ENCODE measurements around the gene VSX2.

The VSX2 gene

GRCh38 chr14:74290415-74290814 is 51.2 kb downstream of the VSX2 start:
- peak; percentile 55 for DNase-seq (ENCODE audit: low spot score)
- TF ChIP-seq, protein P1, sequence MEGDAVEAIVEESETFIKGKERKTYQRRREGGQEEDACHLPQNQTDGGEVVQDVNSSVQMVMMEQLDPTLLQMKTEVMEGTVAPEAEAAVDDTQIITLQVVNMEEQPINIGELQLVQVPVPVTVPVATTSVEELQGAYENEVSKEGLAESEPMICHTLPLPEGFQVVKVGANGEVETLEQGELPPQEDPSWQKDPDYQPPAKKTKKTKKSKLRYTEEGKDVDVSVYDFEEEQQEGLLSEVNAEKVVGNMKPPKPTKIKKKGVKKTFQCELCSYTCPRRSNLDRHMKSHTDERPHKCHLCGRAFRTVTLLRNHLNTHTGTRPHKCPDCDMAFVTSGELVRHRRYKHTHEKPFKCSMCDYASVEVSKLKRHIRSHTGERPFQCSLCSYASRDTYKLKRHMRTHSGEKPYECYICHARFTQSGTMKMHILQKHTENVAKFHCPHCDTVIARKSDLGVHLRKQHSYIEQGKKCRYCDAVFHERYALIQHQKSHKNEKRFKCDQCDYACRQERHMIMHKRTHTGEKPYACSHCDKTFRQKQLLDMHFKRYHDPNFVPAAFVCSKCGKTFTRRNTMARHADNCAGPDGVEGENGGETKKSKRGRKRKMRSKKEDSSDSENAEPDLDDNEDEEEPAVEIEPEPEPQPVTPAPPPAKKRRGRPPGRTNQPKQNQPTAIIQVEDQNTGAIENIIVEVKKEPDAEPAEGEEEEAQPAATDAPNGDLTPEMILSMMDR (IDR thresholded peaks at IDR 0.05; ENCODE audit: borderline replicate concordance, control extremely low read depth, extremely low read depth, insufficient read depth, missing control alignments), result no peak
- in situ Hi-C loops (cut with MboI; ENCODE audit: low sequenced_read_pairs, unreplicated experiment), result no loop called here

DNA sequence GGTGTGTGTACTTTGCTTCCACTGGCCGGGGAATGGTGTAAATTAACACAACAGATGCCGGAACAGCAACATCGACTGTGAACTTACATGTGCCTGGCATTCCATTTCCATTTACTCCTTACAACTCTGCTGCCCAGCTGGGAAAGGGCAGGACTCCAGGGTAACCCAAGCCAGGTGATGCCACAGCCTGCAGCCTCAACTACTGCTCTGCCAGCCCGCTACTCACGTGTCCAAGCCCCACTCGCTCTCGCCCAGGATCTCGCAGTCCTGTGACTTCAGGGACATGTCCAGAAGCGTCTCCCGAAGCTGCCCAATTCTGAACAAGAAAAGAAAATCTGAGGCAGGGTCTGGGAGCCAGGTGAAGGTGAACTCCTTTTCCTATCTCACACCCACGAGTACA is 52.8 kb downstream of the VSX2 start:
- TF ChIP-seq, protein P1 (IDR thresholded peaks at IDR 0.05; ENCODE audit: borderline replicate concordance, control extremely low read depth, extremely low read depth, insufficient read depth, missing control alignments), result no peak
- no peak for DNase-seq (ENCODE audit: low spot score)
- in situ Hi-C loops (cut with MboI; ENCODE audit: low sequenced_read_pairs, unreplicated experiment), result no loop called here

DNA sequence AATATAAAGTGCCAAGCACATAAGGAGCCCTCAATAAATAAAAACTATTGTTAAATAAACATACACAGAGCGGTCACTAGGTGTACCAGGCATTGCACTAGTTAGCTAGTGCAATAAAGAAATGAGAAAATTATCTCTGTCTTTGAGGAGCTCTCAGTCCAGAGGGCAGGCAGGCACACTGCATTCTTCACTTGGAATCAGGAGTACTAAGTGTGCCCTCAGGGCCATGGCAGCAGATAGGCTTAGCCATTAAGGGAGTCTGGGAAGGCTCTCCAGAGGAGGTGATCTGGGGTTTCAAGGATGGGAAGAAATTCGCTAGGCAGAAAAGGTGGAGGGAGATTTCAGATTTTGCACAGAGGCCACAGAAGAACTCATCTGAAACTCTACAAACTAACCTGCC is 54.4 kb downstream of the VSX2 start:
- TF ChIP-seq, protein P1 (IDR thresholded peaks at IDR 0.05; ENCODE audit: borderline replicate concordance, control extremely low read depth, extremely low read depth, insufficient read depth, missing control alignments), result no peak
- in situ Hi-C loops (cut with MboI; ENCODE audit: low sequenced_read_pairs, unreplicated experiment), result no loop called here
- no peak for DNase-seq (ENCODE audit: low spot score)

DNA sequence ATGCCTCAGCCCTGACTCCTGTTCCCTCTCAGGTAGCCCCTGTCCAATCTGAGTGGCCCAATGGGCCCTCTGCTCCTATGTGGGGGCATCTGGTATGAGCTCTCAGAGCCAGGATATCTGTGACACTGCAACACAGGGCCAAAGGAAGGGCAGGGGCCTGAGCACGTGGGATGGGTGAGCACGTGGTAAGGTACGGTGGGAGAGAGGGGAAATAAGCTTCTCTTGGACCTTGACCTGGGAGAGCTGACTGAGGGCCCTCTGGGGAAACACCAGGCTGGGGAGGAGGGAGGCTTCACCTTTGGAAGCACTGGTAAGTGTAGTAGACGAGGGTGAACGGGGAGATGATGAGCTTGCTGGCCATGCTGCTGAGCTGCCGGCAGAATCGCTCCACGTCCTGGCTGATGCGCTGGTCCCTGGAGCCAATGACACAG is 56.8 kb downstream of the VSX2 start:
- TF ChIP-seq, protein P1 (IDR thresholded peaks at IDR 0.05; ENCODE audit: borderline replicate concordance, control extremely low read depth, extremely low read depth, insufficient read depth, missing control alignments), result no peak
- in situ Hi-C loops (cut with MboI; ENCODE audit: low sequenced_read_pairs, unreplicated experiment), result no loop called here
- no peak for DNase-seq (ENCODE audit: low spot score)

DNA sequence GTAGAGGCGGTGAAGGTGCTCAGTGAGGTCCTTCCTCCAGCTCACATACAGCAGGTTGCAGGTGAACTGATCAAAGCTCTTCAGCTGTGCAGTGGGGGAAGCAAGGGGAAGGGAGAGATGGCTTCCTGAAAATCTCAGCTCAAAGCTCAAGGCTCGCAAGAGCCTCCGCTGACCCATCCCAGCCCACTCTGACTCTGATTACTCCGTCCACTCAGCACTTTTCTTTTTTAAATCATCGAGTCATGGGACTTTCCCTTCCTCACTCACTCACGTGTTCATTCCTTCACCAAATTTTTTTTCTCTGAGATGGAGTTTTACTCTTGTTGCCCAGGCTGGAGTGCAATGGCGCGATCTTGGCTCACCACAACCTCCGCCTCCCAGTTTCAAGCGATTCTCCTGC is 58.7 kb downstream of the VSX2 start:
- no peak for DNase-seq (ENCODE audit: low spot score)
- TF ChIP-seq, protein P1 (IDR thresholded peaks at IDR 0.05; ENCODE audit: borderline replicate concordance, control extremely low read depth, extremely low read depth, insufficient read depth, missing control alignments), result no peak
- in situ Hi-C loops (cut with MboI; ENCODE audit: low sequenced_read_pairs, unreplicated experiment), result no loop called here

GRCh38 chr14:74299061-74299545 is 59.9 kb downstream of the VSX2 start:
- no peak for DNase-seq (ENCODE audit: low spot score)
- in situ Hi-C loops (cut with MboI; ENCODE audit: low sequenced_read_pairs, unreplicated experiment), result no loop called here
- TF ChIP-seq, protein P1 (IDR thresholded peaks at IDR 0.05; ENCODE audit: borderline replicate concordance, control extremely low read depth, extremely low read depth, insufficient read depth, missing control alignments), result no peak
